Hematopoietic multipotent progenitor cell (in vitro differentiated cells): Measurements from ENCODE around the gene ZNF350. TPM values are rescaled to one million over a fixed set of nuclear protein-coding genes. Genes with fewer than 3 reads are reported as not detected.
A peak's percentile ranks its signal among the peaks of the same experiment; 100 is the strongest.
"Not testable (repeated sequence)": the region's sequence is repeated elsewhere in the genome, so short reads cannot be mapped to it uniquely, and the experiment has no call there.

Source experiments
- DNase-seq, 3 donors: peaks; one replicate each; pipeline ENCODE4 v3.0.0-alpha.2; 2011 to 2015; ENCODE audit warnings: low read depth in 2 of 3, low spot score in 2 of 3
- total RNA-seq: library from RNA; depleted of rRNA; stranded (reverse); fragments of >200 nt; gene quantifications from one replicate; pipeline ENCODE4 v1.2.3, GENCODE V29; 2012

Gene ZNF350
- 8.1 TPM for total RNA-seq

- peak; percentile 71 to 98 (median 97) for DNase-seq
These were observed at the start of gene ZNF350 for GRCh38 chr19:51986309-51987291. Gene ZNF350, minus strand, starts transcription at chr19:51986840. Its CDS starts 12,480 bp downstream, at chr19:51974360.

GRCh38 chr19:52034051-52034728, 47.5 kb upstream of the ZNF350 start:
- peak in 1 of 3 donors; percentile 41 for DNase-seq

- DNase-seq: no peak
These were observed 42.1 kb upstream of the ZNF350 start for GRCh38 chr19:52028780-52029123.

DNA sequence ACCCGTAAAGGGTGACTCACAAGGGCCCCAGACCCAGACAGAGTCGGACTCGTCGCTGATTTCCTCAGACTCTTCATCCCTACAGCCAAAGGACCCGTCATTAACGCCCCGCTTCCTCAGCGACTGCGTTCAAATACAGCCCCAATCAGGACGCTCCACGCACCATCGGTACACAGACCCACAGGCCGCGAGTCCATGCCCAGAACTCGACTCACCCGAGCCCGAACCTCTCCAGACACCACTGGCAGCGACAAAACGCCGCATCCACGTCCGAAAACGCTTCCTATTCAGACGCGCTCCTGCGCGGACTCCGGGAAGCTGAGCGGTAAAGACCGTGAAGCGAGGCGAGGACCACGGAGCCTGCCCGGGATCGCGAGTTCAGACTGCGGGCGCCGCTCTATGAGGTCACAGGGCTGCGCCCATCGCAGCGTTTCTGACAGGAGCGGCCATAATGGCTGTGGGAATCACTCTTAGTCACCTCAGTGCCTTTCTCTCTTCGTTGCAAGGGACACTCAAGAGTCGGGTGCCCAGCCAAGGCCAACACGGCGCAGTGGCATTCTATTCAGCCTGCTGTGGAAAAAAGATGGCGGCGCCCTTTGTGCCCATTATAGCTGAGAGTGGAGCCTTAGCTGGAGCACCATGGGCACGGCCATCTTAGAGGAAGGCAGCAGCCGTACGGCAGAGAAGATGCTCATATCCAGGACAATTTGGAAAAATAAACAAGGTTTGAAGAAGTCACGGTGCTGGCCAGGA, 41.6 kb upstream of the ZNF350 start, which contains the start of gene ZNF614:
Gene ZNF614, minus strand, starts transcription at position 353 of the 753 bp plus-strand sequence. CDS start 2,634 bp downstream, outside the sequence.
- DNase-seq: peak; percentile 69 to 91 (median 90)

DNA sequence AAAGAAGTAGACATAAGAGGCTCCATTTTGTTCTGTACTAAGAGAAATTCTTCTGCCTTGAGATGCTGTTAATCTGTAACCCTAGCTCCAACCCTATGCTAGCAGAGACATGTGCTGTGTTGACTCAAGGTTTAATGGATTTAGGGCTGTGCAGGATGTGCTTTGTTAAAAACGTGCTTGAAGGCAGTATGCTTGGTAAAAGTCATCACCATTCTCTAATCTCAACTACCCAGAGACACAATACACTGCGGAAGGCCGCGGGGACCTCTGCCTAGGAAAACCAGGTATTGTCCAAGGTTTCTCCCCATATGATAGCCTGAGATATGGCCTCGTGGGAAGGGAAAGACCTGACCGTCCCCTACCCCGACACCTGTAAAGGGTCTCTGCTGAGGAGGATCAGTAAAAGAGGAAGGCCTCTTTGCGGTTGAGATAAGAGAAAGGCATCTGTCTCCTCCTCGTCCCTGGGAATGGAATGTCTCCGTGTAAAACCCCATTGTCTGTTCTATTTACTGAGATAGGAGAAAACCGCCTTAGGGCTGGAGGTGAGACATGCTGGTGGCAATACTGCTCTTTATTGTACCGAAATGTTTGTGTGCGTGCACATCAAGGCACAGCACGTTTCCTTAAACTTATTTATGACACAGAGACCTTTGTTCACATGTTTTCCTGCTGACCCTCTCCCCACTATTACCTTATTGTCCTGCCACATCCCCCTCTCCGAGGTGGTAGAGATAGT, 39.8 kb upstream of the ZNF350 start:
- DNase-seq: not testable (repeated sequence)

DNA sequence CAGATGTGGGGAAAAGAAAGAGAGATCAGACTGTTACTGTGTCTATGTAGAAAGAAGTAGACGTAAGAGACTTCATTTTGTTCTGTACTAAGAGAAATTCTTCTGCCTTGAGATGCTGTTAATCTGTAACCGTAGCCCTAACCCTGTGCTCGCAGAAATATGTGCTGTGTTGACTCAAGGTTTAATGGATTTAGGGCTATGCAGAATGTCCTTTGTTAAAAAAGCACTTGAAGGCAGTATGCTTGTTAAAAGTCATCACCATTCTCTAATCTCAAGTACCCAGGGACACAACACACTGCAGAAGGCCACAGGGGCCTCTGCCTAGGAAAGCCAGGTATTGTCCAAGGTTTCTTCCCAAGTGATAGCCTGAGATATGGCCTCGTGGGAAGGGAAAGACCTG, 37.8 kb upstream of the ZNF350 start:
- DNase-seq: not testable (repeated sequence)

- DNase-seq: no peak
These were observed 35.6 kb upstream of the ZNF350 start for GRCh38 chr19:52022193-52022592.

- no peak for DNase-seq
These were observed 33.9 kb upstream of the ZNF350 start for GRCh38 chr19:52020506-52020905.

GRCh38 chr19:52010674-52011073, 24.0 kb upstream of the ZNF350 start:
- DNase-seq: no peak

DNA sequence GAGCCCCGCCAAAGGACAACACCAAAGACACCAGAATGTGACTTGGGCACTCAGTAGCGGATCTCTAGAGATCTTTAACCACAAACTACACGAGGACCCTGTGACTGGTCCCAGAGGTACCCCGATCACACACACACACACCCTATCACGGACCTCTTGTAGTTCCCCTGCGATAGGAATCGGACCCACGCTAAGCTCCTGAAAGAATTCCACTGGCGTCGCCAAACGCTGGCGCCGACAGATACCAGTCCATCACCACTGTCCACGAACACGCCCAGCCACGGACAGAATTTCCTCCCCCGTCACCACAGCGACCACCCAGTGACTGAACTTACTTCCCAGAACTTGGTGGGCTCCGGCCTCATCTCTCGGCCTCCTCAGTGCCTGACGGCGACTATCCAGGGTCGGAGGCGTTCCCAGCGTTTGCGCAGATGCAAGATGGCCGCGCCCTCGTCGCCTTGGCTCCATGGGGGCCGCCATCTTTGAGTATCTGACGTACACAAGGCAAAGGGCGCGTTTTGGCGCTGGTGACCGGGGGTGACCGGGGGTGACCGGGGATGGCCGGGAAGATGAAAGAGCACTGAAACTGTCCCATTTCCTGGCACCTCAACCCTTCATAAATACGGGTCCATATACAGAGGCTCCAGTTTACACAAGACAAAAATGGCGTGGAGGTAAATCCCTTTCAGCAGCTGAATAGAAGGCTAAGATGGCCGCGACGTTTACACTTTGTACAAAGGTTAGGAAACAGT, 21.3 kb upstream of the ZNF350 start, which contains the start of gene ZNF615:
Gene ZNF615, minus strand, starts transcription at position 406 of the 752 bp plus-strand sequence. CDS start 4,500 bp downstream, outside the sequence.
- DNase-seq: peak; percentile 88 to 94 (median 91)

- DNase-seq: peak in 1 of 3 donors; percentile 25
These were observed 20.8 kb upstream of the ZNF350 start for GRCh38 chr19:52007451-52007805.

GRCh38 chr19:51994048-51994644, 7.5 kb upstream of the ZNF350 start:
- no peak for DNase-seq

- no peak for DNase-seq
These were observed 6.8 kb upstream of the ZNF350 start for GRCh38 chr19:51993422-51993821.

DNA sequence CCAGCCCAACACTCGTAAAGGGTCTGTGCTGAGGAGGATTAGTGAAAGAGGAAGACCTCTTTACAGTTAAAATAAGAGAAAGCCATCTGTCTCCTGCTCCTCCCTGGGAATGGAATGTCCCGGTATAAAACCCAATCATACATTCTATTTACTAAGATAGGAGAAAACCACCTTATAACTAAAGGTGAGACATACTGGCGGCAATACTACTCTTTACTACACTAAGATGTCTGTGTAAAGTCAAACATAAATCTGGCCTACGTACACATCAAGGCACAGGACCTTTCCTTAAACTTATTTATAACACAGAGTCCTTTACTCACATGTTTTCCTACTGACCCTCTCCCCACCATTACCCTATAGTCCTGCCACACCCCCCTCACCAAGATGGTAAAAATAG, 3.3 kb downstream of the ZNF350 start:
- no peak for DNase-seq

- DNase-seq: not testable (repeated sequence)
These were observed 5.7 kb downstream of the ZNF350 start for GRCh38 chr19:51980926-51981325.

GRCh38 chr19:51980116-51980736, 6.4 kb downstream of the ZNF350 start:
- DNase-seq: no peak

GRCh38 chr19:51978882-51979281, 7.8 kb downstream of the ZNF350 start:
- no peak for DNase-seq

GRCh38 chr19:51977346-51977745, 9.3 kb downstream of the ZNF350 start:
- DNase-seq: no peak
